HG03460 (cell line): Measurements from ENCODE around the gene HIF1A.
"Not testable (repeated sequence)": the region's sequence is repeated elsewhere in the genome, so short reads cannot be mapped to it uniquely, and the experiment has no call there.

Experiments used
- ATAC-seq: cut with Tn5 transposase; IDR thresholded peaks from one replicate; pipeline ENCODE4 v1.9.1; 2021; ENCODE audit not compliant: unreplicated experiment

HIF1A gene

DNA sequence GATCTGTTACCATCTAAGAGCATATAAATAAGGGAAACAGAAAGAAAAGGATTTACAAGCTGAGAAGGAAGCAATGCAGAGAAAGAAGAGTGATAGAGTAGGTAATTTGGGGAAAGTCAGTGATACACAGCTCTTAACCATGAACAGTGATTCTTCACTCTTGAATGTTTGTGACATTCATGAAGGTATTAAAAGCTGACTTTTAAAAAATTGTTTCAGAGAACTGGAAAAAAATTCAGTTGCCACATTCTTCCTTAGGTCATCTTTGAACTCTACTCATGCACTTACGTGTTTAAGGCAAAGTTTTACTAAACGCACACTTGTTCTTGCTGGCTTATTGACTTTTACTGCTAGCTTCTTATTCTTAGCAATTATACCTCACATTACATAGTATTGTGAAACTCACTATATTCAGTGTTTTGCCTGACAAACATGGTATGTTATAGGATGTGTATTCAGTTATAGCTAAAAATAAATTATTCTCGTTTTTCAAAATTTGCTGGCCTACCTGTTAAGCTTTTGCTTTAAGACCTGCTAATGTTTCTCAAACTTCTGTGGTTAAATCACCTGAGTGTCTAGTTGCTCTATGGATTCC, 10.9 kb downstream of the HIF1A start:
- no peak for ATAC-seq

DNA sequence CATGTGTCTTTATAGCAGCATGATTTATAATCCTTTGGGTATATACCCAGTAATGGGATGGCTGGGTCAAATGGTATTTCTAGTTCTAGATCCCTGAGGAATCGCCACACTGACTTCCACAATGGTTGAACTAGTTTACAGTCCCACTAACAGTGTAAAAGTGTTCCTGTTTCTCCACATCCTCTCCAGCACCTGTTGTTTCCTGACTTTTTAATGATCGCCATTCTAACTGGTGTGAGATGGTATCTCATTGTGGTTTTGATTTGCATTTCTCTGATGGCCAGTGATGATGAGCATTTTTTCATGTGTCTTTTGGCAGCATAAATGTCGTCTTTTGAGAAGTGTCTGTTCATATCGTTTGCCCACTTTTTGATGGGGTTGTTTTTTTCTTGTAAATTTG, 12.5 kb downstream of the HIF1A start:
- not testable (repeated sequence) for ATAC-seq

DNA sequence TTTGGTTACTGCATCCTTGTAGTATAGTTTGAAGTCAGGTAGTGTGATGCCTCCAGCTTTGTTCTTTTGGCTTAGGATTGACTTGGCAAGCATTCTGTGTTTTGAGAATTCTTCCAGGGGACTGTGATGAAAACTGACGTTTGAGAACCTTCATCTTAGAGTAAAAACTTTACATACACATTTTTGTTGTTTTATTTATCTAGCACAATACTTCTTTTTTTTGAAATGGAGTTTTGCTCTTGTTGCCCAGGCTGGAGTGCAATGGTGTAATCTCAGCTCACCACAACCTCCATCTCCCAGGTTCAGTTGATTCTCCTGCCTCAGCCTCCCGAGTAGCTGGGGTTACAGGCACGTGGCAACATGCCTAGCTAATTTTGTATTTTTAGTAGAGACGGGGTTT, 13.4 kb downstream of the HIF1A start:
- ATAC-seq, result not testable (repeated sequence)

DNA sequence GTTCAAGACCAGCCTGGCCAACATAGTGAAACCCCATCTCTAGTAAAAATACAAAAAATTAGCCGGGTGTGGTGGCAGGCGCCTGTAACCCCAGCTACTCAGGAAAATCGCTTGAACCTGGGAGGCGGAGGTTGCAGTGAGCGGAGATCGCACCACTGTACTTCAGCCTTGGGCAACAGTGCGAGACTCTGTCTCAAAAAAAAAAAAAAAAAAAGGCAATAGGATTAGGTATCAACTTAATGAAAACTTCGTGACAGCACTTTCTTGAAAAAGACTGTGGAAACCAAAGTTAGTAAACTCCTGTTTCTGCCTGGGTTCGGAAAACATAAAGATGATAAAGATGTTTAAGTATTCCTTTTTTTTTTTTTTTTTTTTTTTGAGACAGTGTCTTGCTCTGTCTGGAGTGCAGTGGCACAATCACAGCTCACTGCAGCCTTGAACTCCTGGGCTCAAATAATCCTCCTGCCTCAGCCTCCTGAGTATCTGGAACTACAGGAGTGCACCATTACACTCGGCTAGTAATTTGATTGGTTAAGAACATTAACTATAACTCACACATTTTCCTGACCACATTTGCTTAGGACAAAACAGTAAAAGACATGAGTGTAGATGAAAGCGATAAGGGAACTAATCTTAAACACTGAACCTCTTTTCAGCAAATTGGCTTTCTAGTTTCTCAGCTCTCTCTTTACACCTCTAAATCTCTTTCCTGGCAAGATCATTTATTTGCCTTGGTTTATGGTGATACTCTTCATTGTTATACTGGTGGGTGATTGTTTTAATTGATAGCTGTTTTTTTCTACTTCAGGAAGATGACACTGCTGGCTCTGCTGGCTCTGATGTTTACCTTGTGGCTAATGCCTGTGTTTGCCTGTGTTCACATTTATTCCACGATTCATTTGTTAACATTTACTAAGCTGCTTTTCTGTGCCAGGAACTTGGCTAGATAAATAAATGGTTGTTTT, 15.8 kb downstream of the HIF1A start:
- no peak for ATAC-seq

DNA sequence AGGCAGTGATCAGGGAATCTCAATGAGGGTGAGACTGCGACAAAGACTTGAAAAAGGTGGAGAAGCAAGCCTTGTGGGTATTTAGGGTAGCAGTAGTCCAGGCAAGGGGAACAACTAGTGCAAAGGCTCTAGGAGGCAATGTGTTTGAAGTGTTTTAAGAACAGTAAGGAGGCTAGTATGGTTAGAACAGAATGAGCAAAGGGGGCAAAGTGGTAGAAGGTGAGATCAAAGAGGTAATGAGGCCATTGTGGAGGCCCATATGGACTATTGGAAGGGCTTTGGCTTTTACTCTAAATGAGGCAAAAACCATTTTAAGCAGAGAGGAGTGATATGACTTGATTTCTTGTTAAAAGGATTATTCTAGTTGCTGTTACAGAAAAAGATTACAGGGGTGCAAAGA, 16.8 kb downstream of the HIF1A start:
- ATAC-seq, result no peak

DNA sequence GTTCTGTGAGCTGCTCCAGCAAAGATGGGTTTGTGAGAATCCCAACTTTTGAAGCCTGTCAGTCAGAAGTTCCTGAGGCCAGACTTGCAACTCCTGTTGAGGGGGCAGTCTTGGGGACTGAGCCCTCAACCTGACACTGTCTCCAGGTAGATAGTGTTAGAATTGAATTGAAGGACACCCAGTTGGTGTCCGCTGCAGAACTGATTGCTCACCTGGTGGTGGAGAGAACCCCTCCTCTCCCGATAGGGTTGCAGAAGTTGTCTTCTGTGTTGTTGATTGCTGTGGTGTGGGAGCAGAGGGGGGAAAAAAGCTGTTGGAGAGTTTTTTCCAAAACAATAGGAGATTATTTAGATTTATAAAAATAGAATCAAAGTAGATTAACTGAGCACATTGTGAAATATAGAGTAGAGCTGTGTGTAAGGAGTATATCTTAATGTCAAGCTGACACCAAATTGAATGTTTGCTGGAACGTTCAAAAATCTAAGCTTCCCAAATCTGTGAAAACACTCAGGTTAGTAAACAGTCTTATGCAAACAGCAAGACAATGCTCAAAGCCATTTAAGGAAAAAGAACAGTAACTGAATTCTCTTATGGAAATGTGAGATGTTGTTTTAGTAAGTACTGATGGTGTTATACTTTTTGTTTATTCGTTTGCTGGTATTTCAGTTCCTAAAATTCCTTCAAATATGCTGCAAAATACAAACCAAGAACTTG, 18.6 kb downstream of the HIF1A start:
- ATAC-seq, result no peak

DNA sequence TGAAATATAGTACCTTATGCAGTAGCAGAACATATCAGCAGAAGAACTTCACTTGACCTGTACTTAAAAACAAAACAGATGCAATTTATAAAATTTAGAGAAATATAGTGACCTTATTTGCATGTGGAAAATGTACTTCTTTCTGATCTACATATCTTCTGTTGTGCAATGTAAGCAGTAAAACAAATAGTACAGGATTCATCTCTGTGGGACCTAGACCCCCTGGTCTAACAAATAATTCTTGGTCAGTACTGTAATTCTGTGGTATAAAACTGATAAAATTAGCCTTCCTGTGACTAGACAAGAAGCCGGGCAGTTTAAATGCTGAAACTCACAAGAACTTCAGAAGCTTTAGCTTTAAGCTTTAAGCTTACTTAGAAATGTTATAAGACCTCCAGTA, 21.6 kb downstream of the HIF1A start:
- no peak for ATAC-seq

DNA sequence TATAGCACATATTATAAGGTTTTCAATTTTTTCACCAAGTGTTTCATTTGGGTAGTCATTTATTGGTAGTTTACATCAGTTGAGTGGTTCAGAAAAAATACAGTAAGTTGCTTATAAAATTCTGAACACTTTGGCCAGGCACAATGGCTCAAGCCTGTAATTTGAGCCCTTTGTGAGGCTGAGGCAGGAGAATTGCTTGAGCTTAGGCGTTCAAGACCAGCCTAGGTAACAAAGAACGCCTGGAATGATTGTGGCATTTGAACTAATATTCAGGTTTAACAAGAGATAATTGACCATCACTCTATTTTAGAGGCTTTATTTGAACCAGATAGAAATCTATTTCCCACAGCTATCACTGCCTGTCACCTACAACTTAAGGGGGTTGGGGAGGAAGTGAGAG, 22.7 kb downstream of the HIF1A start:
- ATAC-seq, result no peak

DNA sequence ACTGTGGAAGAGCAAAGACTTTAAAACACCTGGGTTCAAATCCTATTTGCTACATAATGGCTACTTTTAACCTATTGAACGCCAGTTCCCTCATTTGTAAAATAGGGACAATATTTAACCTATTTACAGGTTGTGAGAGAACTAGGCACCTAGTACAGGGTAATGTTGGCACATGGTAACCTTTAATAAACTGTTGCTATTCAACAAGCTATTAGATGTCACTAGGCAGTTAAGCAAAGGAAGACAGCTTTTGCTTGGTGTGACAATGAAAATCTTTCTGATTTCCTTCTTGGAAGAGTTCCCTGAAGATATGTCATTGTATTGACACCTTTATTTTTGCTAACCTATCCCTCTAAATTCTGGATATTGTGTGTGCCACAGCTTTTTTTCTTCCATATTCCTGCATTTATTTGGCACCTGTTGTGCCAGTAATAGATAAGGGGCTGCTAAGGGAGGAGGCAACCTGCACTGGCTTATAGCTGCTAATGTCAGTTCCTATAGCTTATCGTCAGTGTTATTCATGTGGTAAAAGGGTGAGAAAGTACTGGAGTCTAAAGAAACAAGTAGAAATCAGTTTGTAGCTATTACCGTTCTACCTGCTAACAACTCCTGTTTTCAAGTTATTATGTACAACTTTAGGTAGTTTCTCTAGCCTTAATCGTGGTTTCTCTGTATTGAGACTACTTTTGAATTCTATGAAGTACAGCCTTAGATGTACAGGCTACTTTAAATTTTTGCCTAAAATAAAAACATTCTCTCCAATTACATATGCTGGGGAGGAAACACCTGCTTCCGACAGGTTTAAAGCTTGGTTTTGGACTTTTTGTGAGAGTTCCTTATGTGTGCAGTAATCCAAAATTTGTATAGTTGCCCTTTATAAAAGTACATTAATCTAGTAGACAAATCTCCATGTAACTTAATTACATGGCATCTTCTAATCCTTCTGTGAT, 24.3 kb downstream of the HIF1A start:
- no peak for ATAC-seq

DNA sequence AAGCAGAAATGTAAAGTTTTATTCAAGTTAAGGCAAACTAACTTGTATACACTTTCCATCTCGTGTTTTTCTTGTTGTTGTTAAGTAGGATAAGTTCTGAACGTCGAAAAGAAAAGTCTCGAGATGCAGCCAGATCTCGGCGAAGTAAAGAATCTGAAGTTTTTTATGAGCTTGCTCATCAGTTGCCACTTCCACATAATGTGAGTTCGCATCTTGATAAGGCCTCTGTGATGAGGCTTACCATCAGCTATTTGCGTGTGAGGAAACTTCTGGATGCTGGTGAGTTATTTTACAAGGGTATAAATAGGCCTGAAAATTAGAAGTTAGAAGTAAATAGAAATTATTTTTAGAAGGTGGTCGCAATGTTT, 25.0 kb downstream of the HIF1A start:
- no peak for ATAC-seq

DNA sequence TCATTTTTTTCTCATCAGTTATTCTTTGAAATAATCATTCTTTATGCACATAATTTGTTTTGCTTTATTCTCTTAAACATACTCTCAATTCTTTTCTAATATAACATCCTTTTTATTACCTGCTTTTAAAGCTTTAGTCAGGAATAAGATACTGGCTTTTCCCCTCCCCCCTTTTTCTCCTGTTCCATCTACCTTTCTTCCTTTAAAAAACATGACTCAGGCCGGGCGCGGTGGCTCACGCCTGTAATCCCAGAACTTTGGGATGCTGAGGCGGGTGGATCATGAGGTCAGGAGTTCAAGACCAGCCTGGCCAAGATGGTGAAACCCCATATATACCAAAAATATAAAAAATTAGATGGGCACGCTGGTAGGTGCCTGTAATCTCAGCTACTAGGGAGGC, 25.4 kb downstream of the HIF1A start:
- no peak for ATAC-seq

DNA sequence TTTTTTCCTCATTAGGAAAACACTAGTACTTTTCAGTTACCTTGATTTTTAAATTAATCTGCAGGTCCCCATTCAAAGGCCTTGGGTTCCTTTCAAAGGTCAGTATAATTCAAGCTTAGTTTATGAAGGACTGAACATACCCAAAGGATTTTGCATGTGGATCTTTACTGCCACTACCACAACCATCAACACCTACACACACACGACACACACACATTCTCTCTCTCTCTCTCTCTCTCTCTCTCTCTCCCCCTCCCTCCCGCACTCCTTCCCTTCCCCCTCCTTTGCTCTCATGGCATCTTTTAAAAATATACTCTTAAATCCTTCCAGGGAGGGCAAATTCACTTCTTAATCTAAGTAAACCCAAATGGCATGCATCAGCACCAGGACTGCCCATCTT, 28.8 kb downstream of the HIF1A start:
- ATAC-seq, result no peak

DNA sequence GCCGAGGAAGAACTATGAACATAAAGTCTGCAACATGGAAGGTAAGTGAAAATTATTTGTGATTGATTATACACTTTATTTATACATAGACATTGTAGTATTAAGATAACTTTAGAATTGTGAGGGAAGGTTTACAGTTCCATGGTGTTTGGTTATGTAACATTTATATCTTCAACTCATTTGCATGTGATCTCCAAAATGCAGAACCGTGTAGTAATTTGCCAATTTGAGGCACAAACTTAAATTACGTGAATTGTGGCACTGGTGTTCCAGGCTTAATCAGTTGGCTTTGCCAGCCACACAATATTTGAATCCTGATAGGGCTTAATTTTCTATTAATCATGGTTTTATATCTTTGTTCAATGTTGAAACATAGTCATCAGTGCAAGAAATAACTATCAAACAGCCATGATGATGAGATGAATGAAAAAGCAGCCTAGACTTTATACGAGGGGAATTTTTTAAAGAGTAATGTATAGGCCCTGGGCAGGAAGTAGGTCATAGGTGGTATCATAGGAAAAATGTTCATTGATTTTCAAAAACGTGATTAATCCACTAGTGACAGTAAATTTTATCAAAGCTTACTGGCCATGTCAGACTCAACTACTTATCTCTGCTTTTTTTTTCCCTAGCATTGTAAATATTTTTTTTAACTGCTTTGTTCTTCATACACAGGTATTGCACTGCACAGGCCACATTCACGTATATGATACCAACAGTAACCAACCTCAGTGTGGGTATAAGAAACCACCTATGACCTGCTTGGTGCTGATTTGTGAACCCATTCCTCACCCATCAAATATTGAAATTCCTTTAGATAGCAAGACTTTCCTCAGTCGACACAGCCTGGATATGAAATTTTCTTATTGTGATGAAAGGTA, 31.7 kb downstream of the HIF1A start:
- ATAC-seq, result no peak

DNA sequence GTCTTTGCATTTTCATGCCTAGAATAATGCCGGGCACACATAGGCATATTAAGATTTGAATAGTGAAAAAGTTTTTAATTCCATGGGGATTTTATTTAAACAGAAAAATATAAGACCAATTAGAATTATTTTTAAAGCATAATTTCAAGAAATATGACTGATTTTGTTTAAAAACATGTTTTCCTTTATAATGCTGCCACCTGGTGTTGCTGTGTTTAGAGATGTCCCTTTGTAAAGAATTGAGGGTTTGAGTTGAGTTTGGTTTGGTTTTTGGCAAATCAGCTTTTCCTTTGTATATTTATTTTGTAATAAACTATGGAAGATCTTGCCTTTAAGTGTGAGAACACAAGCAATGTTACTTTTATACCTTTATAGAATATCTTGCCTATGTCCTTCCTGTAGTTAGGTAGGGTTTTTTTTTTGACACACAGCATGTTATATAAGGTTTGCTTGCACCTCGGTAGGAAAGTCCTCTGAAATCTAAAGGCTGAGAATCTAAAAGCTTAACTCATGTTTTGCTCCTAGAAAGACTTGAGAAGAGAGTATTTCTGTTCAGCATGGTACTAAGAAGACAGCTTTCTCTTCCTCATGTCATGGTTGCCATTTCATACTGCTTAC, 35.6 kb downstream of the HIF1A start:
- no peak for ATAC-seq

DNA sequence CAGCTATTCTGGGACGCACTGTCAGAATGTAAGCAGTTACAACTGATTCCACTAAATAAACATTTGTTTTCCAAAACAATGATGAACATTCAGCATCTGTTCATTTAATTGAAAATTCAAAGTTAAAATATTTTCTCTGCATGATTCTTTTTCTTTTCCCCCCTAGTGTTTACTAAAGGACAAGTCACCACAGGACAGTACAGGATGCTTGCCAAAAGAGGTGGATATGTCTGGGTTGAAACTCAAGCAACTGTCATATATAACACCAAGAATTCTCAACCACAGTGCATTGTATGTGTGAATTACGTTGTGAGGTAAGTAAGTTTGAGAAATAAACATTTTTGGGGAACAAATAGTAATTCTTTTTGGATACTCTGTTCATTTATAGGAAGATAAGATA, 38.7 kb downstream of the HIF1A start:
- no peak for ATAC-seq

DNA sequence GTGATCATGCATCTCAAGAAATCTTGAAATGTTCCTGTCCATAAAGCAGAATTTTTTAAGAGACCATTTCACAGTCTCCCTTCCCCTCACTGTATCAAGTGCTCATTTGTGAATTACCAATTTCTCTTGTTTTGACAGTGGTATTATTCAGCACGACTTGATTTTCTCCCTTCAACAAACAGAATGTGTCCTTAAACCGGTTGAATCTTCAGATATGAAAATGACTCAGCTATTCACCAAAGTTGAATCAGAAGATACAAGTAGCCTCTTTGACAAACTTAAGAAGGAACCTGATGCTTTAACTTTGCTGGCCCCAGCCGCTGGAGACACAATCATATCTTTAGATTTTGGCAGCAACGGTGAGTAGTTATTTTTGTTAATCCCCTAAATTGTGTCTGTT, 41.4 kb downstream of the HIF1A start:
- no peak for ATAC-seq

DNA sequence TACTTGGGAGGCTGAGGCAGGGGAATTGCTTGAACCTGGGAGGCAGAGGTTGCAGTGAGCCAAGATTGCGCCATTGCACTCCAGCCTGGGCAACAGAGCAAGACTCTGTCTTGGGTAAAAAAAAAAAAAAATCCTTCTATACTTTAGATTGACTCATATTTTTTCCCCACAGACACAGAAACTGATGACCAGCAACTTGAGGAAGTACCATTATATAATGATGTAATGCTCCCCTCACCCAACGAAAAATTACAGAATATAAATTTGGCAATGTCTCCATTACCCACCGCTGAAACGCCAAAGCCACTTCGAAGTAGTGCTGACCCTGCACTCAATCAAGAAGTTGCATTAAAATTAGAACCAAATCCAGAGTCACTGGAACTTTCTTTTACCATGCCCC, 42.6 kb downstream of the HIF1A start:
- ATAC-seq, result no peak

DNA sequence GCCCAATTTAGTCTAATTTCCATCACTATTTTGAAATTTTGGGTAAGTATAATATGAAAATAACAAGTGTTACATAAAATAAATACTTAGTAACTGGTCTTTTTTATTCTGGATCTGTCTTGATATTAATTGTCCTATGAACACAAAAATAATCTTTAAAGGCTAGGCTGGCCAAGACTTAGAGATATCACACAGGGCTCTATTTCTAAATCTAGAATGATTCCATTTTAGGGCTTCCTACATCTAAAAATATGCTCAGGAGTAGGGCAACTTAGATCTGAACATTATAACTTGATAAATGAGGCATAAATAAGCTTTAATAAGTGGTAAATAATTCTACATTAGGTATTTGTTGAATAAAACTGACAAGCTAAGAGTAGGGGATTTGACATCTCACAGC, 43.8 kb downstream of the HIF1A start:
- ATAC-seq, result no peak

DNA sequence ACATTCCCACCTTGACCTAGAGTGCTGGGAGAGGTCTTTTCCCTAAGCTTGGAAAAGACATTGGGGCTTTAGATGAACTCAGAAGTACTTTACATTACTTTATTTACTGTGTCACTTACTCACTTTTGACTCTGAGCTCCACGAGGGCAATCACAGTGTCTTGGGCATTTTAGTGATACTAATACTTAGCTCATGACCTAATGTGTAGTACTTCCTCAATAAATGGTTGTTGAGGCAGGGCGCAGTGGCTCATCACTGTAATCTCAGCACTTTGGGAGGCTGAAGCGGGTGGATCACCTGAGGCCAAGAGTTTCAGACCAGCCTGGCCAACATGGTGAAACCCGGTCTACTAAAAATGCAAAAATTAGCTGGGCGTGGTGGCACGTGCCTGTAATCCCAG, 47.1 kb downstream of the HIF1A start:
- ATAC-seq, result no peak
